Cardiac fibroblast (primary cell): ENCODE measurements around the gene CPLANE2.

Experiments
- DNase-seq, 2 donors: peaks; one replicate each; pipeline versions ENCODE4 v3.0.0 to v3.0.0-alpha.2; 2010; ENCODE audit warnings: low read depth in 2 of 2
- H3K4me3 ChIP-seq, 2 donors: replicated peaks in 1 of 2; 1 replicate in 1 of 2; 2 replicates in 1 of 2; pipeline ENCODE4 v1.5.1; 2011; ENCODE audit warnings: low read depth in 2 of 2, low read length in 2 of 2, mild to moderate bottlenecking in 2 of 2, moderate library complexity in 1 of 2
- TF ChIP-seq, protein P1 (sequence below): IDR thresholded peaks from one replicate; pipeline ENCODE4 v1.5.1; 2011; ENCODE audit warnings: low read depth, mild to moderate bottlenecking, low read length, inconsistent platforms

Gene CPLANE2

DNA sequence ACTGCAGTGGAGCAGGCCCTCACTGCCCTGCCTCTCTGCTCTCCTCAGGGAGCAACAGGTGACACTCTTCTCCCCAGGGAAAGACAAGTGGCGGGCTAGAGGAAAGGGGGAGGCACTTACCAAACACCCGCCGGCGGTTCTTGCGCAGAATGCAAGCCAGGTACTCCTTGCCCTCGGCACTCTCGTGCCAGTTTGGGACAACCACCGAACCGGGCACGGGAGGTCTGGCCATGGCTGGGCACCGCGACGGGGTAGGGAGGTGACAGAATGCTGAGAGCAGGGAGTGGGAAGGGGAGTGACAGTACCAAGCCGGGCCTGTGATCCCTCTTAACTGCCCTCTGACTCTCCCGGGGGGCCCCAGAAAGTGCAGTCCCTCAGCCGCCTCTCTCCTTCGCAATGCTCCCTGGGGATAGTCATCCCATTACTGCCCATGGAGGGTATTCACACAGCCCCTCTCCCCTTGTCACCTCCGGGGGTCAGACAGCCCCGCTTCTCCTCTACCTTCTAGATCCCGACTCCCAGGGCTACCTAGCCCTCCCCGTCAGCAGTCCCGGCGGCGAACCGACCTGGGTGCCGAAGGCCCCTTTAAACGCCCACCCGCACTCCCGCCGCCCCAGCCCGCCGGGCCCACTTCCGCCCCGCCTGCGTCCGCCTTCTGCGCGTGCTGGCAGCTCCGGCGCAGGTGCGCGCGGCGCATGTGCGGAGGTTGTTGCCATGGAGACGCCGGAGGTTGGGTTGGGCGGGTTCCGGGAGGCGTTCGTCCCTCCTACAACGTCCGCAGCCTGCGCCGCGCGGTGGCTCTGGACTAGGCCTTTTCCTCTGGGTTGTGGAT is at the start of gene CPLANE2:
CPLANE2 (minus strand) TSS at position 673 of the 832 bp plus-strand sequence; CDS start at position 232, 441 bp downstream.
- peak within 1 kb of the TSS; percentile 64 to 68 for H3K4me3 ChIP-seq
- peak; percentile 90 to 94 for DNase-seq
- TF ChIP-seq, protein P1, sequence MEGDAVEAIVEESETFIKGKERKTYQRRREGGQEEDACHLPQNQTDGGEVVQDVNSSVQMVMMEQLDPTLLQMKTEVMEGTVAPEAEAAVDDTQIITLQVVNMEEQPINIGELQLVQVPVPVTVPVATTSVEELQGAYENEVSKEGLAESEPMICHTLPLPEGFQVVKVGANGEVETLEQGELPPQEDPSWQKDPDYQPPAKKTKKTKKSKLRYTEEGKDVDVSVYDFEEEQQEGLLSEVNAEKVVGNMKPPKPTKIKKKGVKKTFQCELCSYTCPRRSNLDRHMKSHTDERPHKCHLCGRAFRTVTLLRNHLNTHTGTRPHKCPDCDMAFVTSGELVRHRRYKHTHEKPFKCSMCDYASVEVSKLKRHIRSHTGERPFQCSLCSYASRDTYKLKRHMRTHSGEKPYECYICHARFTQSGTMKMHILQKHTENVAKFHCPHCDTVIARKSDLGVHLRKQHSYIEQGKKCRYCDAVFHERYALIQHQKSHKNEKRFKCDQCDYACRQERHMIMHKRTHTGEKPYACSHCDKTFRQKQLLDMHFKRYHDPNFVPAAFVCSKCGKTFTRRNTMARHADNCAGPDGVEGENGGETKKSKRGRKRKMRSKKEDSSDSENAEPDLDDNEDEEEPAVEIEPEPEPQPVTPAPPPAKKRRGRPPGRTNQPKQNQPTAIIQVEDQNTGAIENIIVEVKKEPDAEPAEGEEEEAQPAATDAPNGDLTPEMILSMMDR = no peak

GRCh38 chr1:16286122-16286521 is 49.1 kb upstream of the CPLANE2 start:
- TF ChIP-seq, protein P1 = no peak
- H3K4me3 ChIP-seq = no peak overlapping the region
- DNase-seq = peak in 1 of 2 donors; percentile 29

DNA sequence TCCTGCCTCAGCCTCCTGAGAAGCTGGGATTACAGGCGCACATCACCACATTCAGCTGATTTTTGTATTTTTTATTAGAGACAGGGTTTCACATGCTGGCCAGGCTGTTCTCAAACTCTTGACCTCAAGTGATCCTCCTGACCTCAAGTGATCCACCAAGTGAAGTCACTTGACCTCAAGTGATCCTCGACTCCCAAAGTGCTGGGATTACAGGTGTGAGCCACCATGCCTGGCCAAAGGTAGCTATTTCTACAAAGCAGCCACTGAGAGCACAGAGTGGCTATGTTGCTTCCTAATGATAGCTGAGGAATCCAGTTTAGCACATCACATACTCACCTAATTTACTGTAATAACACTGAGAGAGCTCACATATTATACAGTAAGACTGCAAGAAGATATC is 44.8 kb upstream of the CPLANE2 start:
- H3K4me3 ChIP-seq = no peak overlapping the region
- DNase-seq = no peak
- TF ChIP-seq, protein P1 = no peak

DNA sequence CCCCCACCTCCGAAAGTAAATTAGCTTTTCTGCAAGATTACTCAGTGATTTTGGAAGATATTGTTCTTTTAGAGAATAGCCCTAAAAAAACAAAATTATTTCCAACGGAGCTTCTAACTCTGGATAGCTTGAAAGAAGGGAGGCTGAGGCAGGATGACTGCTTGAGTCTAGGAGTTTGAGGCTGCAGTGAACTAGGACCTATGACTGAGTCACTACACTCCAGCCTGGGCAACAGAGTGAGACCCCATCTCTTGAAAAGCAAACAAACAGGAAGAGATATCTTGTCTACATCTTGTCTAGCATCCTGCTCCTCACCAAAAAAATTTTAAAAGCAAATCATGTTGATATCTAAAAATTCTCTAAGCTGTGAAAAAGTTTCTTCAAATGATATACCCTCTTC is 42.2 kb upstream of the CPLANE2 start:
- TF ChIP-seq, protein P1 = no peak
- no peak for DNase-seq

GRCh38 chr1:16276302-16277030 is 39.5 kb upstream of the CPLANE2 start:
- TF ChIP-seq, protein P1 = no peak
- DNase-seq = no peak
- no peak overlapping the region for H3K4me3 ChIP-seq

More for the DNA sequence above, 42.2 kb upstream of the CPLANE2 start:
- no peak overlapping the region for H3K4me3 ChIP-seq

- TF ChIP-seq, protein P1 = no peak
- no peak overlapping the region for H3K4me3 ChIP-seq
- no peak for DNase-seq
Measured at GRCh38 chr1:16275591-16275990, 38.6 kb upstream of the CPLANE2 start.
